Mesenchymal stem cell (in vitro differentiated cells and primary cell): ENCODE measurements around the gene CREBRF.
A peak's percentile ranks its signal among the peaks of the same experiment; 100 is the strongest.

Experiments used
- DNase-seq: peaks from one replicate; pipeline ENCODE4 v3.0.0-alpha.2; 2013
- H2AFZ ChIP-seq: one replicate; pipeline ENCODE4 v1.6.1; 2013; ENCODE audit warnings: low read depth, mild to moderate bottlenecking, control low read depth, inconsistent platforms, low read length, moderate library complexity
- H2AK5ac ChIP-seq: 2 replicates; pipeline ENCODE4 v1.6.1; 2013; ENCODE audit warnings: low read length, moderate library complexity, mild to moderate bottlenecking, inconsistent platforms; ENCODE audit not compliant: severe bottlenecking
- H2BK120ac ChIP-seq: one replicate; pipeline ENCODE4 v1.6.1; 2013; ENCODE audit warnings: low read depth, mild to moderate bottlenecking, inconsistent platforms, low read length, moderate library complexity
- H2BK12ac ChIP-seq, 2 experiments: one replicate each; pipeline ENCODE4 v1.6.1; 2013; ENCODE audit warnings: inconsistent platforms in 2 of 2, low read length in 2 of 2, mild to moderate bottlenecking in 2 of 2, moderate library complexity in 2 of 2, control low read depth in 1 of 2
- H2BK15ac ChIP-seq: one replicate; pipeline ENCODE4 v1.6.1; 2013; ENCODE audit warnings: mild to moderate bottlenecking, low read depth, inconsistent platforms; ENCODE audit not compliant: poor library complexity, severe bottlenecking
- H2BK5ac ChIP-seq: 2 replicates; pipeline ENCODE4 v1.6.1; 2013; ENCODE audit warnings: low read depth, mild to moderate bottlenecking, low read length, control low read depth, inconsistent platforms; ENCODE audit not compliant: poor library complexity, severe bottlenecking
- H3K14ac ChIP-seq, 2 experiments: one replicate each; pipeline ENCODE4 v1.6.1; 2013; ENCODE audit warnings: inconsistent platforms in 2 of 2, low read length in 2 of 2, control low read depth in 1 of 2, mild to moderate bottlenecking in 1 of 2, moderate library complexity in 1 of 2
- H3K18ac ChIP-seq, 2 experiments: one replicate each; pipeline ENCODE4 v1.6.1; 2013; ENCODE audit warnings: inconsistent platforms in 2 of 2, low read length in 2 of 2, control low read depth in 1 of 2, low read depth in 1 of 2, mild to moderate bottlenecking in 1 of 2
- H3K23ac ChIP-seq, 2 experiments: one replicate each; pipeline ENCODE4 v1.6.1; 2013; ENCODE audit warnings: inconsistent platforms in 2 of 2, low read length in 2 of 2, mild to moderate bottlenecking in 2 of 2, moderate library complexity in 2 of 2, control low read depth in 1 of 2
- H3K27ac ChIP-seq: 2 replicates; pipeline ENCODE4 v1.5.1; 2013; ENCODE audit warnings: mild to moderate bottlenecking, moderate library complexity, low read length, control low read depth, inconsistent platforms; ENCODE audit not compliant: poor library complexity, severe bottlenecking
- H3K27me3 ChIP-seq, 2 experiments: 2 replicates each; pipeline versions ENCODE4 v1.6.1 to v1.7.0; 2013; ENCODE audit warnings: low read length in 2 of 2, mild to moderate bottlenecking in 2 of 2, moderate library complexity in 2 of 2, control low read depth in 1 of 2, inconsistent platforms in 1 of 2; ENCODE audit not compliant: control insufficient read depth in 1 of 2, insufficient read depth in 1 of 2
- H3K36me3 ChIP-seq, 2 experiments: 2 replicates each; pipeline versions ENCODE4 v1.6.1 to v1.7.0; 2013; ENCODE audit warnings: low read length in 2 of 2, control low read depth in 1 of 2, inconsistent platforms in 1 of 2, low read depth in 1 of 2, mild to moderate bottlenecking in 1 of 2; ENCODE audit not compliant: insufficient read depth in 2 of 2, control insufficient read depth in 1 of 2
- H3K4ac ChIP-seq, 2 experiments: one replicate each; pipeline ENCODE4 v1.6.1; 2013; ENCODE audit warnings: inconsistent platforms in 2 of 2, low read length in 2 of 2, mild to moderate bottlenecking in 2 of 2, moderate library complexity in 2 of 2, control low read depth in 1 of 2, low read depth in 1 of 2
- H3K4me1 ChIP-seq: 2 replicates; pipeline ENCODE4 v1.6.1; 2013; ENCODE audit warnings: low read depth, low read length, control low read depth; ENCODE audit not compliant: control insufficient read depth, insufficient read depth
- H3K4me2 ChIP-seq: 2 replicates; pipeline ENCODE4 v1.6.1; 2013; ENCODE audit warnings: low read length, mild to moderate bottlenecking, inconsistent platforms; ENCODE audit not compliant: poor library complexity, severe bottlenecking
- H3K4me3 ChIP-seq, 2 experiments: 2 replicates each; pipeline versions ENCODE4 v1.5.1 to v1.7.0; 2013; ENCODE audit warnings: low read length in 2 of 2, mild to moderate bottlenecking in 2 of 2, control low read depth in 1 of 2, low read depth in 1 of 2; ENCODE audit not compliant: insufficient read depth in 1 of 2
- H3K79me1 ChIP-seq: replicated peaks from 2 replicates; pipeline ENCODE4 v1.6.1; 2013; ENCODE audit warnings: mild to moderate bottlenecking, control low read depth, low read length, inconsistent platforms; ENCODE audit not compliant: poor library complexity, severe bottlenecking
- H3K9ac ChIP-seq: 2 replicates; pipeline ENCODE4 v1.7.0; 2013; ENCODE audit warnings: mild to moderate bottlenecking, low read length, moderate library complexity
- H3K9me3 ChIP-seq: 2 replicates; pipeline ENCODE4 v1.7.0; 2013; ENCODE audit warnings: mild to moderate bottlenecking, low read length; ENCODE audit not compliant: control insufficient read depth
- H4K8ac ChIP-seq: one replicate; pipeline ENCODE4 v1.6.1; 2013; ENCODE audit warnings: inconsistent platforms, mild to moderate bottlenecking, low read length, moderate library complexity
- H4K91ac ChIP-seq: one replicate; pipeline ENCODE4 v1.6.1; 2013; ENCODE audit warnings: mild to moderate bottlenecking, low read length, inconsistent platforms
- WGBS: methylation state at CpG from one replicate; pipeline ENCODE4 v1.1.7; 2013; ENCODE audit warnings: mixed read lengths; 5-methylcytosine and 5-hydroxymethylcytosine counted together

Gene CREBRF

DNA sequence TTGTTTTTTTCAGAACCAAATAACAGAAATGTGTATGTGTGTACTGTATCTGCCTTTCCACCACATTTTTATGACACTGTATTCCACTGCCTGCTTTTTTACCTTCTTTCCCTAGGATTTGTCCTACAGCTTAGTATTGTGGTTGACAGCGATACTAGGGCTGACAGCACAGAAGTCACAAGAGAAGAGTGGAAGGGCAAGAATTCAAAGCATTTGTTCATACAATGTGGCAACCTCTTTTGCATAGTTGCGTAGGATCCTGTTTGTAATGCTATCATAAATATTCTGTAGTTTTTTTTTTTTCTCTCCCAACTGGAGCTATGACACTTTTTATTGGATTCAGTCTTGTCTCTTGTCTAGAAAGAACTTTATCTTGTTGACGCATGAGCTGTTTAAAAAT is 82.6 kb downstream of the CREBRF start:
- DNase-seq: peak; percentile 12
- H2AK5ac ChIP-seq: no peak overlapping the region
- no peaks in the 10 kb centered on the region for H3K4me1 ChIP-seq
- H3K14ac ChIP-seq: no peak overlapping the region
- H3K18ac ChIP-seq: no peak overlapping the region
- no peak overlapping the region for H3K4me3 ChIP-seq
- H3K23ac ChIP-seq: no peak overlapping the region
- H2BK12ac ChIP-seq: no peak overlapping the region
- H3K4ac ChIP-seq: no peak overlapping the region
- H3K9me3 ChIP-seq: no peaks in the 10 kb centered on the region
- H2BK120ac ChIP-seq: no peak overlapping the region
- no peak overlapping the region for H4K91ac ChIP-seq
- peaks cover 0 to 52% of the 10 kb centered on the region in 2 experiments for H3K36me3 ChIP-seq
- H3K4me2 ChIP-seq: no peak overlapping the region
- no peak overlapping the region for H2BK5ac ChIP-seq
- H2BK15ac ChIP-seq: no peak overlapping the region
- H3K27ac ChIP-seq: no peak overlapping the region
- no peaks in the 10 kb centered on the region for H3K79me1 ChIP-seq
- H2AFZ ChIP-seq: no peak overlapping the region
- no peak overlapping the region for H4K8ac ChIP-seq
- H3K27me3 ChIP-seq: no peaks in the 10 kb centered on the region
- H3K9ac ChIP-seq: no peak overlapping the region
- WGBS: no CpG with 5 or more reads among the region's 3 CpGs

DNA sequence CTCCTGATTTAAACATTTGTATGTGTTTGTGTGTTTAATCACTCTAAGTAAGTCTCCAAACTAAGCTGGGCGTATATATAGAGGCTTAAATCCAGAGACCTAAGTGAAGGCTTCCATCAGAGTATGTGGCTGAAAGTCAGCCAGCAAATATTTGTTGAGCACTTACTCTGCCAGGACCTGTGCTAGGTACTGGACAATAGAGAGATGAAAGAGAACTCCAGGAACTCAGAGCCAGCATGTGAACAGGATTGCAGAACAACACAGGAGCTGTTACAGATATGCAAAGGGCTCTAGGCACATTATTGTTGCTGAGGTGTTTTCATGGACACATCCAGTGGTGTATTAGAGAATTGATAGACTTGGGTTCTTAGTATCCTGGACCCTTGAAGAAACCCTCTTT is 83.5 kb downstream of the CREBRF start:
- Histone ChIP-seq H3K27ac (no peak overlapping the region), H3K9me3 (no peaks in the 10 kb centered on the region), H3K4me2 (no peak overlapping the region), H3K4me3 (no peak overlapping the region), H2AK5ac (no peak overlapping the region), H3K4ac (no peak overlapping the region), H3K18ac (no peak overlapping the region), H2BK5ac (no peak overlapping the region), H3K4me1 (no peaks in the 10 kb centered on the region), H3K14ac (no peak overlapping the region), H2BK120ac (no peak overlapping the region), H2BK15ac (no peak overlapping the region), H4K8ac (no peak overlapping the region), H2AFZ (no peak overlapping the region), H4K91ac (no peak overlapping the region), H3K79me1 (peaks cover 2% of the 10 kb centered on the region), H2BK12ac (no peak overlapping the region), H3K23ac (no peak overlapping the region), H3K36me3 (peaks cover 0 to 44% of the 10 kb centered on the region in 2 experiments), H3K9ac (no peak overlapping the region), H3K27me3 (no peaks in the 10 kb centered on the region)
- WGBS: 96% methylated on average over 1 of the region's 1 CpG
- no peak for DNase-seq

DNA sequence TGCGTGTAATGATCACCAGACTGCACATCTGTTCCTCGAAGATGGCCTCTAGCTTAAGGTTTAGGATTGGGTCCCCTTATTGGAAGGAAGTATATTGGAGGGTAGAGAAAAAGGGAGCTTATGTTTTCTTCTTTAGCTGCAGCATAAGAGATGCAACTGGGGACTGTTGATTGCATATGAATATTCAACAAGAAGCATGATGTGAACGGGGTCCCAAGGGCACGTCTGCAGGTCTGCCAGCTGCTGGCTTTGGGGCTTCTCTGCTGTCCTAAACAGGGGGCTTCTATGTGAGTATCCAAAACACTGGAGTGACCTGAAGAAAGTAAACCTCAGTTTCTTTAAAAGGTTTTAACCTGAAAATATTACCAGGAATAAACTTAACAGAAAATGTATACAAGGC is 84.6 kb downstream of the CREBRF start:
- H2AK5ac ChIP-seq: no peak overlapping the region
- no peaks in the 10 kb centered on the region for H3K27me3 ChIP-seq

DNA sequence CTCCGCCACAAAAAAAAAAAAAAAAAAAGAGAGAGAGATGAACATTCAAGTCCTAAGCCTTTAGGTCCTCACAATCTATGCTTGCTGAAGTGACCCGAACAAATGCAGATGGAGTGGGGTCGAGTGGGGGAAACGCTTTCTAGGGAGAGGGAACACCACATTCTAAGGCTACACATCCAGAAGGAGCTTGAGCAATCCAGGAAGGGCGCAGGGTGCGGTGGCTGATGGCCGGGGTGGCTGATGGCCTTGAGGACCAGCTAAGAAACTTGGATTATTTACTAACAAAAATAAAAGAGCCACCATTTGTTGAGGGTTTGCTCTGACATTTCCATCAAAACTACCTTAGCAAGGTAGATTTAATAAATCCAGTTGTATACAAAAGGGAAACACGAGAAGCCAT is 87.4 kb downstream of the CREBRF start:
- no peak overlapping the region for H2AFZ ChIP-seq
- H3K27ac ChIP-seq: no peak overlapping the region
- no peaks in the 10 kb centered on the region for H3K27me3 ChIP-seq
- peaks cover 5 to 27% of the 10 kb centered on the region in 2 experiments for H3K36me3 ChIP-seq
- peaks cover 13% of the 10 kb centered on the region for H3K79me1 ChIP-seq
- H4K8ac ChIP-seq: peak overlapping the region; percentile 91
- H3K4me2 ChIP-seq: no peak overlapping the region
- no peak overlapping the region for H3K23ac ChIP-seq
- no peak for DNase-seq
- 93% methylated on average over 3 of the region's 8 CpGs for WGBS
- no peak overlapping the region for H3K14ac ChIP-seq
- H3K4me3 ChIP-seq: no peak overlapping the region
- no peak overlapping the region for H2BK120ac ChIP-seq
- H2BK15ac ChIP-seq: no peak overlapping the region
- no peak overlapping the region for H3K4ac ChIP-seq
- H2AK5ac ChIP-seq: peak overlapping the region; percentile 57
- H3K9me3 ChIP-seq: no peaks in the 10 kb centered on the region
- peak overlapping the region; percentile 98 for H3K9ac ChIP-seq
- H2BK5ac ChIP-seq: no peak overlapping the region
- H4K91ac ChIP-seq: no peak overlapping the region
- peak overlapping the region in 1 of 2 experiments; percentile 1 for H2BK12ac ChIP-seq
- peaks cover 2% of the 10 kb centered on the region for H3K4me1 ChIP-seq
- H3K18ac ChIP-seq: no peak overlapping the region

More for the DNA sequence above, 84.6 kb downstream of the CREBRF start:
- no peak for DNase-seq
- Histone ChIP-seq H2AFZ (no peak overlapping the region), H3K14ac (no peak overlapping the region), H2BK12ac (no peak overlapping the region), H3K18ac (no peak overlapping the region), H4K8ac (no peak overlapping the region), H2BK5ac (no peak overlapping the region), H3K4me3 (no peak overlapping the region), H4K91ac (no peak overlapping the region), H3K9me3 (no peaks in the 10 kb centered on the region), H3K23ac (no peak overlapping the region), H3K4ac (no peak overlapping the region), H3K4me2 (no peak overlapping the region), H3K79me1 (peaks cover 5% of the 10 kb centered on the region), H3K27ac (no peak overlapping the region), H3K36me3 (peaks cover 0 to 38% of the 10 kb centered on the region in 2 experiments), H3K4me1 (peaks cover 2% of the 10 kb centered on the region), H2BK120ac (no peak overlapping the region), H3K9ac (no peak overlapping the region), H2BK15ac (no peak overlapping the region)
- WGBS: 94% methylated on average over 4 of the region's 4 CpGs
